Thyroid gland (tissue), 4 donors: ENCODE data around the gene CROT. TPM values are rescaled to one million over a fixed set of nuclear protein-coding genes. Genes with fewer than 3 reads are reported as not detected.

Source experiments
- DNase-seq, 2 donors: peaks; one replicate each; pipeline ENCODE4 v3.0.0-alpha.2; 2019
- H3K27ac ChIP-seq, 3 donors: fragments of 200-600 bp; sonication (generic); 1 replicate in 2 of 3; 2 replicates in 1 of 3; pipeline ENCODE4 v1.5.1; 2016 to 2019; ENCODE audit warnings: mild to moderate bottlenecking in 1 of 3, moderate library complexity in 1 of 3
- H3K27me3 ChIP-seq: fragments of 200-600 bp; sonication (generic); one replicate; pipeline ENCODE4 v1.5.1; 2019
- H3K36me3 ChIP-seq, 2 donors: fragments of 200-600 bp; sonication (generic); one replicate each; pipeline ENCODE4 v1.5.1; 2016 to 2019
- H3K4me1 ChIP-seq, 2 donors: fragments of 200-600 bp; sonication (generic); one replicate each; pipeline ENCODE4 v1.5.1; 2017 to 2019
- H3K4me3 ChIP-seq, 3 donors: fragments of 200-600 bp; sonication (generic); replicated peaks in 1 of 3; 1 replicate in 2 of 3; 2 replicates in 1 of 3; pipeline ENCODE4 v1.5.1; 2016; ENCODE audit warnings: mild to moderate bottlenecking in 1 of 3
- H3K9me3 ChIP-seq: fragments of 200-600 bp; sonication (generic); one replicate; pipeline ENCODE4 v1.5.1; 2017
- POLR2A ChIP-seq, 2 donors: fragments of 450-650 bp; IDR thresholded peaks; one replicate each; pipeline ENCODE4 v1.6.1; 2017; ENCODE audit warnings: antibody characterized with exemption in 2 of 2, mild to moderate bottlenecking in 2 of 2, moderate library complexity in 1 of 2
- WGBS, 2 donors: methylation state at CpG; one replicate each; pipeline ENCODE4 v1.1.5; 2017; 5-methylcytosine and 5-hydroxymethylcytosine counted together
- intact Hi-C: fragments of 100-400 bp; cut with DNase I; formaldehyde crosslinking; loops from one replicate; pipeline ENCODE4 v1.15.1; 2023
- small RNA-seq: library from RNA; depleted of rRNA; stranded (forward); fragments of <200 nt; gene quantifications from one replicate; pipeline ENCODE3, GENCODE V24; 2016
- total RNA-seq, 4 donors: library from RNA; depleted of rRNA; stranded (reverse); fragments of >200 nt; gene quantifications; one replicate each; pipeline ENCODE4 v1.2.3, GENCODE V29; 2016
- TF ChIP-seq, protein P1 (sequence below), 6 experiments: fragments of 200-600 bp in 3 of 6; fragments of 450-650 bp in 3 of 6; sonication (generic) in 3 of 6; IDR thresholded peaks; one replicate each; pipeline ENCODE4 v1.5.1; 2016 to 2019; ENCODE audit warnings: antibody characterized with exemption in 6 of 6, mild to moderate bottlenecking in 2 of 6, inconsistent platforms in 1 of 6, moderate library complexity in 1 of 6

Gene CROT
- total RNA-seq, 4 donors from 2014 or later, result 66.8 to 101 (median 93.0) TPM

DNA sequence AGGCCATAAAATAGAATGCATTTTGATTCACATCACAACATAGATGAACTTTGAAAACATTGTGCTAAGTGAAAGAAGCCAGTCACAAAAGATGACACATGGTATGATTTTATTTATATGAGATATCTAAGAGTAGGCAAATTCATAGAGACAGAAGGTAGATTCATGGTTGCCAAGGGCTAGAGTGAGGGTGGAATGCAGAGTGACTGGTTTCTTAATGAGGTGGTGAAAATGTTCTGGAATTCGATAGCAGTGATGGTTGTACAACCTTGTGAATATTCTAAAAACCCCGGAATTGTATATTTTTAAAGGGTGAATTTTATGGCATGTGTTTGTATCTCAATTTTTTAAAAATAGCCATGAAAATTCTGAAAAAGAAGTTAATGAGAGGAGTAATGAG is 87.1 kb downstream of the CROT start:
- no peak for DNase-seq
- TF ChIP-seq, protein P1, sequence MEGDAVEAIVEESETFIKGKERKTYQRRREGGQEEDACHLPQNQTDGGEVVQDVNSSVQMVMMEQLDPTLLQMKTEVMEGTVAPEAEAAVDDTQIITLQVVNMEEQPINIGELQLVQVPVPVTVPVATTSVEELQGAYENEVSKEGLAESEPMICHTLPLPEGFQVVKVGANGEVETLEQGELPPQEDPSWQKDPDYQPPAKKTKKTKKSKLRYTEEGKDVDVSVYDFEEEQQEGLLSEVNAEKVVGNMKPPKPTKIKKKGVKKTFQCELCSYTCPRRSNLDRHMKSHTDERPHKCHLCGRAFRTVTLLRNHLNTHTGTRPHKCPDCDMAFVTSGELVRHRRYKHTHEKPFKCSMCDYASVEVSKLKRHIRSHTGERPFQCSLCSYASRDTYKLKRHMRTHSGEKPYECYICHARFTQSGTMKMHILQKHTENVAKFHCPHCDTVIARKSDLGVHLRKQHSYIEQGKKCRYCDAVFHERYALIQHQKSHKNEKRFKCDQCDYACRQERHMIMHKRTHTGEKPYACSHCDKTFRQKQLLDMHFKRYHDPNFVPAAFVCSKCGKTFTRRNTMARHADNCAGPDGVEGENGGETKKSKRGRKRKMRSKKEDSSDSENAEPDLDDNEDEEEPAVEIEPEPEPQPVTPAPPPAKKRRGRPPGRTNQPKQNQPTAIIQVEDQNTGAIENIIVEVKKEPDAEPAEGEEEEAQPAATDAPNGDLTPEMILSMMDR (IDR thresholded peaks at IDR 0.05), result no peak
- no peak for TF ChIP-seq POLR2A (IDR thresholded peaks at IDR 0.05)
- 84 to 88% methylated on average over 2 of the region's 2 CpGs for WGBS, 2 donors
- intact Hi-C loops, result no loop called here
- H3K27ac ChIP-seq, result no peak overlapping the region
- H3K4me3 ChIP-seq, result no peak overlapping the region
- no peaks in the 10 kb centered on the region for H3K36me3 ChIP-seq
- no peaks in the 10 kb centered on the region for H3K9me3 ChIP-seq
- H3K4me1 ChIP-seq, result no peaks in the 10 kb centered on the region
- no peaks in the 10 kb centered on the region for H3K27me3 ChIP-seq

- intact Hi-C loops, result no loop called here
- no peaks in the 10 kb centered on the region for H3K27me3 ChIP-seq
- H3K4me1 ChIP-seq, result no peaks in the 10 kb centered on the region
- no peak overlapping the region for H3K27ac ChIP-seq
- TF ChIP-seq, protein P1 (IDR thresholded peaks at IDR 0.05), result no peak
- TF ChIP-seq POLR2A (IDR thresholded peaks at IDR 0.05), result no peak
- H3K9me3 ChIP-seq, result no peaks in the 10 kb centered on the region
- no peak overlapping the region for H3K4me3 ChIP-seq
- H3K36me3 ChIP-seq, result no peaks in the 10 kb centered on the region
- DNase-seq, result no peak
Observed at GRCh38 chr7:87435546-87435945, 90.1 kb downstream of the CROT start.

DNA sequence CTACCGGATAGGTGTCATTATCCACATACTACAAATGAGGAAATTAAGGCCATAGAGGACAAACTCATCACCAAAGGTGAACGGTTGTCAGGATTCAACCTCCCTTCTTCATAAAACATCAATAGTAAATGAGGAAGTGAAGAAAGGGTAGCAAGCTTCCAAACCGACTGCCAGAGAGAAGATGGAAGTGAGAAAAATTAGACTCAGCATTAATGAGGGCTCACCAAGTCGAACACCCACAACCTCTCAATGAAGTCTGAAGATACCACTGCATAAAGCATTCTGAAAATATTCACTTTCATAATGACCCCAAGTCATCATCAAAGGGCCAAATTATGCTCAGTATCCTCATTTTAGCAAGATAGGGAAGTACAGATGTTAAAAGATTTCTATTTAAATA is 100.4 kb downstream of the CROT start:
- Histone ChIP-seq H3K36me3 (no peaks in the 10 kb centered on the region), H3K9me3 (no peaks in the 10 kb centered on the region), H3K4me1 (no peaks in the 10 kb centered on the region), H3K4me3 (no peak overlapping the region), H3K27me3 (no peaks in the 10 kb centered on the region), H3K27ac (no peak overlapping the region)
- intact Hi-C loops, result no loop called here
- 64 to 78% methylated on average over 4 of the region's 4 CpGs for WGBS, 2 donors
- no peak for TF ChIP-seq POLR2A (IDR thresholded peaks at IDR 0.05)
- TF ChIP-seq, protein P1 (IDR thresholded peaks at IDR 0.05), result no peak
- DNase-seq, result no peak

GRCh38 chr7:87447116-87447635 is 101.7 kb downstream of the CROT start:
- no peak for DNase-seq
- Histone ChIP-seq H3K27me3 (no peaks in the 10 kb centered on the region), H3K9me3 (no peaks in the 10 kb centered on the region), H3K4me3 (no peak overlapping the region), H3K4me1 (no peaks in the 10 kb centered on the region), H3K27ac (no peak overlapping the region), H3K36me3 (no peaks in the 10 kb centered on the region)
- intact Hi-C loops, result no loop called here
- WGBS, 2 donors, result 85 to 90% methylated on average over 4 of the region's 4 CpGs
- TF ChIP-seq POLR2A (IDR thresholded peaks at IDR 0.05), result no peak
- TF ChIP-seq, protein P1 (IDR thresholded peaks at IDR 0.05), result no peak

DNA sequence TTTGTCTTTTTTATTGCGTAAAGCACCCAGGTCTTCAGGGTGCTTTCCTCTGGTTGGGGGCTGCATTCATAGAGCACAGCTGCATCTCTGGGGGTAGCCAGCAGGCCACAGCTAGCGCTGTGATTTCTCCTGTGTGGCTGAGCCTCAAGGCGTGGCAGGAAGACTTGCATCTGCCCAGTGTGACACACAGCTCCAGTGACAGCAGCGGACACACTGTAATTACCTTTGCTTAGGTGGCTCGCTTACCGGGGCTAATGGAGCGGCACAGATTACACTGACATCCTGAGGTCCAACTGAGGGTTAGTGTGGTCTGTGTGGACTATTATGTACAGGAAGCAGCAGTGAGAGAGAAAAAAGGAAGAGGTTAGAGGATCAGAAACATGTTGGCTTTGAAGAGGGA is 102.9 kb downstream of the CROT start:
- H3K4me3 ChIP-seq, result no peak overlapping the region
- WGBS, 2 donors, result 71 to 78% methylated on average over 7 of the region's 7 CpGs
- intact Hi-C loops, result no loop called here
- no peak for TF ChIP-seq POLR2A (IDR thresholded peaks at IDR 0.05)
- TF ChIP-seq, protein P1 (IDR thresholded peaks at IDR 0.05), result no peak
- H3K4me1 ChIP-seq, result no peaks in the 10 kb centered on the region
- no peaks in the 10 kb centered on the region for H3K36me3 ChIP-seq
- H3K27ac ChIP-seq, result no peak overlapping the region
- no peaks in the 10 kb centered on the region for H3K27me3 ChIP-seq
- no peaks in the 10 kb centered on the region for H3K9me3 ChIP-seq
- no peak for DNase-seq

Small RNA genes within 50 kb of the gene (small RNA-seq; reads per million reads assigned to genes)
- gene RF02195, result not detected
- not detected for gene RF02196

Other genes with a start within 250 kb of the CROT start
- 100 to 1,000 TPM; 125 to 174 (median 146) TPM for gene DMTF1, start 193.2 kb upstream of the CROT start, total RNA-seq
- gene TMEM243, start 125.9 kb upstream of the CROT start, total RNA-seq, result 100 to 1,000 TPM; 122 to 142 (median 133) TPM
- gene ABCB4, start 130.0 kb downstream of the CROT start, total RNA-seq, result 1 to 10 TPM in 2 of 4 donors, under 1 TPM in 1, not detected in 1; 0.17 to 4.3 (median 3.7) TPM